ENCODE results near the gene GPR108. TPM values are rescaled to one million over a fixed set of nuclear protein-coding genes. Genes with fewer than 3 reads are reported as not detected.
A peak's percentile ranks its signal among the peaks of the same experiment; 100 is the strongest.
"Not testable (repeated sequence)": the region's sequence is repeated elsewhere in the genome, so short reads cannot be mapped to it uniquely, and the experiment has no call there.

GPR108 gene
- 10 to 100 TPM; 72.1 to 75.4 TPM for total RNA-seq

- Mint-ChIP-seq H3K4me3 (peak within 1 kb of the TSS; percentile 98), H3K27ac (peak within 1 kb of the TSS; percentile 98), H3K36me3 (peaks cover 17% of the 10 kb centered on the region), H3K4me1 (ENCODE audit: low read depth) (peaks cover 34% of the 10 kb centered on the region), H3K9me3 (no peaks in the 10 kb centered on the region), H3K27me3 (no peaks in the 10 kb centered on the region)
- POLR2A ChIA-PET = interaction anchor here (0.6 to 3.6 kb wide), 11 partner anchors 31 to 253 kb away, joined by 3 to 27 read pairs (median 5); partner anchors contain the start of genes SH2D3A, TNFSF14 and VAV1
- DNase-seq = peak; percentile 100
- intact Hi-C loops (cut with micrococcal nuclease) = loop anchor here (1.0 to 10.0 kb wide), 6 partner anchors 30 to 363 kb away; partner anchors contain the start of genes ALKBH7, PSPN, SH2D3A and TNFSF14
- CTCF ChIA-PET = interaction anchor here (1.1 to 7.0 kb wide), 16 partner anchors 22 to 362 kb away, joined by 3 to 106 read pairs (median 6); partner anchors contain the start of genes SH2D3A and VAV1
Observed at GRCh38 chr19:6737284-6737872, at the start of gene GPR108. TSS of gene GPR108 (minus strand) at chr19:6737580. CDS start at chr19:6737576, 4 bp downstream.

- H3K27ac Mint-ChIP-seq = peak overlapping the region; percentile 39
- no peaks in the 10 kb centered on the region for H3K9me3 Mint-ChIP-seq
- peaks cover 54% of the 10 kb centered on the region for H3K4me1 Mint-ChIP-seq (ENCODE audit: low read depth)
- intact Hi-C loops (cut with micrococcal nuclease) = no loop called here
- DNase-seq = peak; percentile 20
- CTCF ChIA-PET = interaction anchor here (1.2 kb wide), 1 partner anchor 84 kb away, joined by 3 read pairs; no protein-coding TSS in a partner anchor
- H3K36me3 Mint-ChIP-seq = peaks cover 35% of the 10 kb centered on the region
- POLR2A ChIA-PET = no interaction called here
- H3K27me3 Mint-ChIP-seq = no peaks in the 10 kb centered on the region
- H3K4me3 Mint-ChIP-seq = no peak overlapping the region
Observed at GRCh38 chr19:6779206-6779605, 41.8 kb upstream of the GPR108 start.

DNA sequence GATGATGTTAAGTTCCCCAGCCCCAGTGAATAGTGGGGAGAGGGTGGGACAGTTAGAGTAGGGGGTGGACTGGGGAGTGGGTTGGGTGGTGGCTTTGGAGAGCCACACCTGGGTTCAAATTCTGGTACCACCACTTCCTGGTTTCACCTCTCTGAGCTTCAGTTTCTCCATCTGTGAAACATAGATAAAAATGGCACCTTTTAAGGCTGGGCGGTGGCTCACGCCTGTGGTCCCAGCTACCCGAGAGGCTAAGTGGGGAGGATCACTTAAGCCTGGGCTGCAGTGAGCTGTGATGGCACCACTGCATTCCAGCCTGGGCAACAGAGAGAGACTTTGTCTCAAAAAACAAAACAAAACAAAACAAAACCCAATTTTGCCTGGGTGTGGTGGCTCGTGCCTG, 41.0 kb upstream of the GPR108 start:
- H3K4me1 Mint-ChIP-seq (ENCODE audit: low read depth) = peaks cover 57% of the 10 kb centered on the region
- H3K27ac Mint-ChIP-seq = peak overlapping the region; percentile 75
- H3K27me3 Mint-ChIP-seq = no peaks in the 10 kb centered on the region
- DNase-seq = peak; percentile 18
- no peaks in the 10 kb centered on the region for H3K9me3 Mint-ChIP-seq
- H3K4me3 Mint-ChIP-seq = no peak overlapping the region
- intact Hi-C loops (cut with micrococcal nuclease) = no loop called here
- POLR2A ChIA-PET = interaction anchor here (1.0 kb wide), 1 partner anchor 23 kb away, joined by 3 read pairs; no protein-coding TSS in a partner anchor
- CTCF ChIA-PET = interaction anchor here (1.2 kb wide), 1 partner anchor 85 kb away, joined by 3 read pairs; no protein-coding TSS in a partner anchor
- H3K36me3 Mint-ChIP-seq = peaks cover 40% of the 10 kb centered on the region

- Mint-ChIP-seq H3K27me3 (no peaks in the 10 kb centered on the region), H3K4me1 (ENCODE audit: low read depth) (peaks cover 57% of the 10 kb centered on the region), H3K9me3 (no peaks in the 10 kb centered on the region), H3K36me3 (peaks cover 41% of the 10 kb centered on the region), H3K4me3 (no peak overlapping the region), H3K27ac (peak overlapping the region; percentile 75)
- ChIA-PET CTCF (no interaction called here), POLR2A (no interaction called here)
- DNase-seq = no peak
- intact Hi-C loops (cut with micrococcal nuclease) = no loop called here
Observed at GRCh38 chr19:6777434-6777833, 40.1 kb upstream of the GPR108 start.

- Mint-ChIP-seq H3K4me1 (ENCODE audit: low read depth) (peaks cover 61% of the 10 kb centered on the region), H3K27ac (peak overlapping the region; percentile 75), H3K4me3 (no peak overlapping the region), H3K36me3 (peaks cover 41% of the 10 kb centered on the region), H3K27me3 (no peaks in the 10 kb centered on the region), H3K9me3 (no peaks in the 10 kb centered on the region)
- no peak for DNase-seq
- ChIA-PET CTCF (no interaction called here), POLR2A (no interaction called here)
- intact Hi-C loops (cut with micrococcal nuclease) = no loop called here
Observed at GRCh38 chr19:6776999-6777398, 39.6 kb upstream of the GPR108 start.

- Mint-ChIP-seq H3K4me1 (ENCODE audit: low read depth) (peaks cover 57% of the 10 kb centered on the region), H3K36me3 (peaks cover 35% of the 10 kb centered on the region)
- POLR2A ChIA-PET = interaction anchor here (5.8 kb wide), 1 partner anchor 26 kb away, joined by 59 read pairs; no protein-coding TSS in a partner anchor
- H3K27me3 Mint-ChIP-seq; H3K27ac Mint-ChIP-seq; H3K4me3 Mint-ChIP-seq; intact Hi-C loops (cut with micrococcal nuclease); H3K9me3 Mint-ChIP-seq; CTCF ChIA-PET; DNase-seq: not testable (repeated sequence)
Observed at GRCh38 chr19:6776045-6776444, 38.7 kb upstream of the GPR108 start.

- POLR2A ChIA-PET = interaction anchor here (0.7 to 5.8 kb wide), 2 partner anchors 22 to 27 kb away, joined by 4 to 59 read pairs; no protein-coding TSS in a partner anchor
- Mint-ChIP-seq H3K9me3 (no peaks in the 10 kb centered on the region), H3K36me3 (peaks cover 35% of the 10 kb centered on the region), H3K27ac (peak overlapping the region; percentile 42), H3K4me1 (ENCODE audit: low read depth) (peaks cover 53% of the 10 kb centered on the region), H3K4me3 (peak overlapping the region; percentile 50), H3K27me3 (no peaks in the 10 kb centered on the region)
- DNase-seq = no peak
- intact Hi-C loops (cut with micrococcal nuclease) = no loop called here
- CTCF ChIA-PET = interaction anchor here (1.5 kb wide), 1 partner anchor 38 kb away, joined by 7 read pairs; no protein-coding TSS in a partner anchor
Observed at GRCh38 chr19:6774821-6775707, 37.7 kb upstream of the GPR108 start.

DNA sequence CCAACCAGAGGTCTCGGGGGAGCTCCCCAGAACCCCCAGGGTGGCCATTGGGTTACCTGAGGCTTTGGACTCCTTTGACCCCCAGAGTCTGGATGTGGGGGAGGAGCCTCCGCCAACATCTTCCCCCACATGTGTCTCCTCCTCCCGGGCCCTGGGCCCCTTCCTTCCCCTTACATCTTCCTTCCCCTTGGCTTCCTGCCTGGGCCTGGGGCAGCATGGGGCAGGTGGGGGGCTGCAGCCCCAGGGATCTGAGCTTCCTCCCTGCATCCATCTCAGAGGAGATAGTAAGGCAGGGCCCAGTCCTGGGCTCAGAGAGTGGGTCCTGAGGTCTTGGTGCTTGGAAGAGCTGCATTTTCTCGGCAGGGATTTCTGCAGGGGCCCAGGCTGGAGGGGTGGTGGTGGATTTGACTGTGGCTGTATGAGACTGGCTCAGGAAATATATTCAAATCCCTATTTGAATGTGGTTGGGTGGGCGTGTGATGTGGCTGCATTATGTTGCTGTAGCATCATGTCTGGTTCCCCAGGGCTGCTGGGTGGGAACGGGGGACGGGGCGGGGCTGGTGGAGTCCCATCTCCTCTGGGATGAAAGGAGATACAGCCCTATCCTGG, 36.0 kb upstream of the GPR108 start:
- peak; percentile 79 for DNase-seq
- Mint-ChIP-seq H3K36me3 (peaks cover 35% of the 10 kb centered on the region), H3K4me3 (peak overlapping the region; percentile 96), H3K9me3 (no peaks in the 10 kb centered on the region), H3K4me1 (ENCODE audit: low read depth) (peaks cover 51% of the 10 kb centered on the region), H3K27ac (peak overlapping the region; percentile 95), H3K27me3 (no peaks in the 10 kb centered on the region)
- POLR2A ChIA-PET = interaction anchor here (0.7 to 5.8 kb wide), 8 partner anchors 12 to 110 kb away, joined by 3 to 59 read pairs (median 6); no protein-coding TSS in a partner anchor
- CTCF ChIA-PET = interaction anchor here (0.6 to 4.0 kb wide), 10 partner anchors 17 to 191 kb away, joined by 3 to 38 read pairs (median 6); partner anchors contain the start of gene GPR108
- intact Hi-C loops (cut with micrococcal nuclease) = no loop called here

GRCh38 chr19:6772866-6773322, 35.5 kb upstream of the GPR108 start:
- Mint-ChIP-seq H3K27me3 (no peaks in the 10 kb centered on the region), H3K4me3 (peak overlapping the region; percentile 96), H3K27ac (peak overlapping the region; percentile 95), H3K36me3 (peaks cover 31% of the 10 kb centered on the region), H3K4me1 (ENCODE audit: low read depth) (peaks cover 51% of the 10 kb centered on the region), H3K9me3 (no peaks in the 10 kb centered on the region)
- POLR2A ChIA-PET = interaction anchor here (0.6 to 5.8 kb wide), 12 partner anchors 12 to 109 kb away, joined by 3 to 59 read pairs (median 5); partner anchors contain the start of gene GPR108
- CTCF ChIA-PET = interaction anchor here (0.6 to 4.0 kb wide), 19 partner anchors 8 to 412 kb away, joined by 3 to 38 read pairs (median 4); partner anchors contain the start of genes CLPP and GPR108
- intact Hi-C loops (cut with micrococcal nuclease) = loop anchor here (1.0 kb wide), 2 partner anchors 28 to 89 kb away; no protein-coding TSS in a partner anchor
- DNase-seq = no peak

- DNase-seq = peak; percentile 91
- intact Hi-C loops (cut with micrococcal nuclease) = loop anchor here (1.0 kb wide), 2 partner anchors 29 to 90 kb away; no protein-coding TSS in a partner anchor
- Mint-ChIP-seq H3K27ac (peak within 1 kb of the TSS; percentile 95), H3K4me1 (ENCODE audit: low read depth) (peaks cover 47% of the 10 kb centered on the region), H3K9me3 (no peaks in the 10 kb centered on the region), H3K27me3 (no peaks in the 10 kb centered on the region), H3K4me3 (peak within 1 kb of the TSS; percentile 96), H3K36me3 (peaks cover 28% of the 10 kb centered on the region)
- ChIA-PET CTCF (interaction anchor here (0.6 to 4.0 kb wide), 20 partner anchors 9 to 411 kb away, joined by 3 to 38 read pairs (median 4); partner anchors contain the start of genes CLPP and GPR108), POLR2A (interaction anchor here (0.6 to 5.8 kb wide), 12 partner anchors 11 to 108 kb away, joined by 3 to 59 read pairs (median 5); partner anchors contain the start of gene GPR108)
Observed at GRCh38 chr19:6772028-6772865, 34.9 kb upstream of the GPR108 start, which contains the start of gene VAV1. TSS of gene VAV1 (plus strand) at chr19:6772708. CDS start at chr19:6772808, 100 bp downstream.

Measured in activated CD4-positive, alpha-beta memory T cell treated with anti-CD3 and anti-CD28 coated beads for 36 hours (primary cell).